ENCODE results near the gene SORCS2.

SORCS2 gene

GRCh38 chr4:7507381-7507780, 315.0 kb downstream of the SORCS2 start:
- DNase-seq (ENCODE audit: low read depth, low spot score), result no peak

GRCh38 chr4:7510066-7510465, 317.7 kb downstream of the SORCS2 start:
- no peak for DNase-seq (ENCODE audit: low read depth, low spot score)

- no peak for DNase-seq (ENCODE audit: low read depth, low spot score)
Measured at GRCh38 chr4:7510538-7510937, 318.2 kb downstream of the SORCS2 start.

- DNase-seq (ENCODE audit: low read depth, low spot score), result no peak
Measured at GRCh38 chr4:7511525-7511924, 319.2 kb downstream of the SORCS2 start.

GRCh38 chr4:7512428-7512827, 320.1 kb downstream of the SORCS2 start:
- no peak for DNase-seq (ENCODE audit: low read depth, low spot score)

GRCh38 chr4:7512946-7513345, 320.6 kb downstream of the SORCS2 start:
- DNase-seq (ENCODE audit: low read depth, low spot score), result no peak

GRCh38 chr4:7513671-7514070, 321.3 kb downstream of the SORCS2 start:
- DNase-seq (ENCODE audit: low read depth, low spot score), result no peak

- no peak for DNase-seq (ENCODE audit: low read depth, low spot score)
Measured at GRCh38 chr4:7514281-7514680, 321.9 kb downstream of the SORCS2 start.

GRCh38 chr4:7514789-7515188, 322.5 kb downstream of the SORCS2 start:
- no peak for DNase-seq (ENCODE audit: low read depth, low spot score)

GRCh38 chr4:7515390-7515902, 323.1 kb downstream of the SORCS2 start:
- DNase-seq (ENCODE audit: low read depth, low spot score), result no peak

- no peak for DNase-seq (ENCODE audit: low read depth, low spot score)
Measured at GRCh38 chr4:7516096-7516772, 323.9 kb downstream of the SORCS2 start.

- no peak for DNase-seq (ENCODE audit: low read depth, low spot score)
Measured at GRCh38 chr4:7516773-7517144, 324.4 kb downstream of the SORCS2 start.

GRCh38 chr4:7518871-7519637, 326.7 kb downstream of the SORCS2 start:
- DNase-seq (ENCODE audit: low read depth, low spot score), result no peak

- DNase-seq (ENCODE audit: low read depth, low spot score), result no peak
Measured at GRCh38 chr4:7519638-7520376, 327.5 kb downstream of the SORCS2 start.

GRCh38 chr4:7521666-7522065, 329.3 kb downstream of the SORCS2 start:
- DNase-seq (ENCODE audit: low read depth, low spot score), result no peak

GRCh38 chr4:7522452-7523220, 330.3 kb downstream of the SORCS2 start:
- no peak for DNase-seq (ENCODE audit: low read depth, low spot score)

GRCh38 chr4:7523526-7523925, 331.2 kb downstream of the SORCS2 start:
- DNase-seq (ENCODE audit: low read depth, low spot score), result no peak

- no peak for DNase-seq (ENCODE audit: low read depth, low spot score)
Measured at GRCh38 chr4:7524064-7524682, 331.8 kb downstream of the SORCS2 start.

GRCh38 chr4:7524843-7525242, 332.5 kb downstream of the SORCS2 start:
- DNase-seq (ENCODE audit: low read depth, low spot score), result no peak

GRCh38 chr4:7526491-7526890, 334.2 kb downstream of the SORCS2 start:
- DNase-seq (ENCODE audit: low read depth, low spot score), result no peak

- no peak for DNase-seq (ENCODE audit: low read depth, low spot score)
Measured at GRCh38 chr4:7526929-7527535, 334.7 kb downstream of the SORCS2 start.

Data from iPS DF 19.7 (cell line).